ENCODE data around the gene COL8A1.

Gene COL8A1

DNA sequence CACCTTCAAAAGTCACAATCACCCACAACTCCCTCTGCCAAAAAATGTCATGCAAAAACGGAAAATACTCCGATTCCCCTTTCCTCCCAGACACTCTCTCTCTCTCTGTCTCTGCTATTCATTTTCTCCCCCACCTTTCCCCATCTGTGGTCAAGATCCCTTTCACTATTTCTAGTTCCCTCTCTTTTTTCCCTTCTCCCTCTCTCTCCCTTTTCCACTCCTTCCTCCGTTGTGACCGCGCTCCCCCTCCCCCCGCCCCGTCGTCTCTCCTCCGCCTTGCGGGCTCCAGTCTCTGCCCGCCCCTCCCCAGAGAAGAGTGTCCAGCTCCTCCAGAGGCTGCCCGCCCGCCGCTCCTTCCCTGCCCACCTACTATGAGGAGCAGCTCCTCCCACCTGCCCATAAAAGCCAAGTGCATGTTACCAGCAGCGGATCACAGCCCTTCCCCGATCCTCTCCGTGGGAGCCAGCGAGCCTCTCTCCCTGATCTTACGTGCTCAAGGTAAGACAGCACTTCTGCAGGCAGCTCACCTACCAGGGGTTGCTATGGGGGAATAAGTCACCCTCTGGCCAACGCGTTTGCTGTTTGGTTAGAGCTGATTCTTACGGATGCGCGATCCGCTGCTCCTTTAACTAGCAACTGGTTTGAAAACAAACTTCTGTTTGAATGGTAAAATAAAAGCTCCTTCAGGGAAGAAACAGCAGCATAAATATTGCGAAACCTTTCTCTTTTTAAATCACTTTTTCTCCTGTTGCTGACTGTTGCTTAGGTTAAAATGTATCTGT is at the start of gene COL8A1:
TSS of gene COL8A1 (plus strand) at position 428 of the 782 bp plus-strand sequence. CDS start 152,089 bp downstream, outside the sequence.
- no peak for TF ChIP-seq TEAD4 (IDR thresholded peaks at IDR 0.05)
- TF ChIP-seq, protein P1, sequence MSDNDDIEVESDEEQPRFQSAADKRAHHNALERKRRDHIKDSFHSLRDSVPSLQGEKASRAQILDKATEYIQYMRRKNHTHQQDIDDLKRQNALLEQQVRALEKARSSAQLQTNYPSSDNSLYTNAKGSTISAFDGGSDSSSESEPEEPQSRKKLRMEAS (IDR thresholded peaks at IDR 0.05) = no peak
- TF ChIP-seq CEBPB (IDR thresholded peaks at IDR 0.05) = peak; percentile 70

DNA sequence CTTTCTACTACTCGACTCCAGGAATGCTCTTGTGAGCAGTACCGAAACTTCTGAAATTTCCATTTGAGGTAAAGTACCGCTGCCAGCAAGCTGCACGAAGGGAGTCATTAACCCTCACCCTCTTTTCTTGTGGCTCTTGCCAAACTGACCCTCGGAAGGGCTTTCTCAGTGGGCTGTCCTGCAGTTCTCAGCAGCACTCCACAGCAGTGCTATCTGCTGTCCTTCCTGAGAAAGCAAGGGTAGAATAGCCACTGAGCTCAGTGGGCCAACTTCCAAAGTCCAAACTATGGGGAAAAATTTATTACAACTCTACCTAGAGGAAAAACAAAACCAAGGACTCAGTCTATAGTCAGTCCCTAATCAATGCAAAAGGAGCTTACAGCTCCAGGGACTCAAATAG is 38.5 kb upstream of the COL8A1 start:
- TF ChIP-seq TEAD4 (IDR thresholded peaks at IDR 0.05) (no peak), TCF12 (IDR thresholded peaks at IDR 0.05; ENCODE audit: low read depth) (no peak), TAF1 (IDR thresholded peaks at IDR 0.05; ENCODE audit: low read depth) (no peak), EGR1 (IDR thresholded peaks at IDR 0.05) (no peak), ZBTB7A (IDR thresholded peaks at IDR 0.05; ENCODE audit: low read depth) (no peak), EP300 (IDR thresholded peaks at IDR 0.05; ENCODE audit: borderline replicate concordance) (no peak), RAD21 (IDR thresholded peaks at IDR 0.05; ENCODE audit: low read depth) (no peak), NFIC (IDR thresholded peaks at IDR 0.05) (no peak), FOXM1 (IDR thresholded peaks at IDR 0.05; ENCODE audit: borderline replicate concordance, low read depth) (no peak), CREB1 (IDR thresholded peaks at IDR 0.05; ENCODE audit: low read depth) (no peak), CEBPB (IDR thresholded peaks at IDR 0.05) (no peak), YY1 (IDR thresholded peaks at IDR 0.05; ENCODE audit: low read depth) (no peak)
- TF ChIP-seq, protein P1 (IDR thresholded peaks at IDR 0.05) = no peak
- TF ChIP-seq, protein P2, sequence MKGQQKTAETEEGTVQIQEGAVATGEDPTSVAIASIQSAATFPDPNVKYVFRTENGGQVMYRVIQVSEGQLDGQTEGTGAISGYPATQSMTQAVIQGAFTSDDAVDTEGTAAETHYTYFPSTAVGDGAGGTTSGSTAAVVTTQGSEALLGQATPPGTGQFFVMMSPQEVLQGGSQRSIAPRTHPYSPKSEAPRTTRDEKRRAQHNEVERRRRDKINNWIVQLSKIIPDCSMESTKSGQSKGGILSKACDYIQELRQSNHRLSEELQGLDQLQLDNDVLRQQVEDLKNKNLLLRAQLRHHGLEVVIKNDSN (IDR thresholded peaks at IDR 0.05) = no peak
- TF ChIP-seq, protein P3, sequence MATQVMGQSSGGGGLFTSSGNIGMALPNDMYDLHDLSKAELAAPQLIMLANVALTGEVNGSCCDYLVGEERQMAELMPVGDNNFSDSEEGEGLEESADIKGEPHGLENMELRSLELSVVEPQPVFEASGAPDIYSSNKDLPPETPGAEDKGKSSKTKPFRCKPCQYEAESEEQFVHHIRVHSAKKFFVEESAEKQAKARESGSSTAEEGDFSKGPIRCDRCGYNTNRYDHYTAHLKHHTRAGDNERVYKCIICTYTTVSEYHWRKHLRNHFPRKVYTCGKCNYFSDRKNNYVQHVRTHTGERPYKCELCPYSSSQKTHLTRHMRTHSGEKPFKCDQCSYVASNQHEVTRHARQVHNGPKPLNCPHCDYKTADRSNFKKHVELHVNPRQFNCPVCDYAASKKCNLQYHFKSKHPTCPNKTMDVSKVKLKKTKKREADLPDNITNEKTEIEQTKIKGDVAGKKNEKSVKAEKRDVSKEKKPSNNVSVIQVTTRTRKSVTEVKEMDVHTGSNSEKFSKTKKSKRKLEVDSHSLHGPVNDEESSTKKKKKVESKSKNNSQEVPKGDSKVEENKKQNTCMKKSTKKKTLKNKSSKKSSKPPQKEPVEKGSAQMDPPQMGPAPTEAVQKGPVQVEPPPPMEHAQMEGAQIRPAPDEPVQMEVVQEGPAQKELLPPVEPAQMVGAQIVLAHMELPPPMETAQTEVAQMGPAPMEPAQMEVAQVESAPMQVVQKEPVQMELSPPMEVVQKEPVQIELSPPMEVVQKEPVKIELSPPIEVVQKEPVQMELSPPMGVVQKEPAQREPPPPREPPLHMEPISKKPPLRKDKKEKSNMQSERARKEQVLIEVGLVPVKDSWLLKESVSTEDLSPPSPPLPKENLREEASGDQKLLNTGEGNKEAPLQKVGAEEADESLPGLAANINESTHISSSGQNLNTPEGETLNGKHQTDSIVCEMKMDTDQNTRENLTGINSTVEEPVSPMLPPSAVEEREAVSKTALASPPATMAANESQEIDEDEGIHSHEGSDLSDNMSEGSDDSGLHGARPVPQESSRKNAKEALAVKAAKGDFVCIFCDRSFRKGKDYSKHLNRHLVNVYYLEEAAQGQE (IDR thresholded peaks at IDR 0.05; ENCODE audit: low read depth) = no peak

DNA sequence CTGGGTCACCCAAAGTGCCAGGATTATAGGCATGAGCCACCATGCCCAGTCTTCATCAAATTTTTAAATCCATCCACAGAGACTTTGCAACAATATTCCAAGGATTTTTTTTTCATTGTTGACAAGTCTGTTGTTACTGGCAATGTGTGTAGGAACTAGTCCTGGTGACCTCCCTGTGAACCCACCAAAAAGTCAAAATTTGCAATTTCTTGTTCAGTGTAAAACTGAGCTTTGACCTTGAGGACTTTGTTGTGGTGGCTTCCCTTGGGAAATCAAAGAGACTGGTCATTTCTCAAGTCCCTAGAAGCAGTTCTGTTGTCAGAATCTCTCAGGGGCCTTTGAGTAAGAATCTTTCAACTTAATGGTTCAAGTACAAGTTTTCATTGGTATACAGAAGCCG is 36.9 kb upstream of the COL8A1 start:
- TF ChIP-seq, protein P1 (IDR thresholded peaks at IDR 0.05) = no peak
- TF ChIP-seq TEAD4 (IDR thresholded peaks at IDR 0.05) (no peak), EGR1 (IDR thresholded peaks at IDR 0.05) (no peak), RAD21 (IDR thresholded peaks at IDR 0.05; ENCODE audit: low read depth) (no peak), EP300 (IDR thresholded peaks at IDR 0.05; ENCODE audit: borderline replicate concordance) (no peak), YY1 (IDR thresholded peaks at IDR 0.05; ENCODE audit: low read depth) (no peak), NFIC (IDR thresholded peaks at IDR 0.05) (no peak), ZBTB7A (IDR thresholded peaks at IDR 0.05; ENCODE audit: low read depth) (no peak), FOXM1 (IDR thresholded peaks at IDR 0.05; ENCODE audit: borderline replicate concordance, low read depth) (no peak), TAF1 (IDR thresholded peaks at IDR 0.05; ENCODE audit: low read depth) (no peak), CREB1 (IDR thresholded peaks at IDR 0.05; ENCODE audit: low read depth) (no peak), TCF12 (IDR thresholded peaks at IDR 0.05; ENCODE audit: low read depth) (no peak), CEBPB (IDR thresholded peaks at IDR 0.05) (no peak)
- TF ChIP-seq, protein P2 (IDR thresholded peaks at IDR 0.05) = no peak
- TF ChIP-seq, protein P3 (IDR thresholded peaks at IDR 0.05; ENCODE audit: low read depth) = no peak

DNA sequence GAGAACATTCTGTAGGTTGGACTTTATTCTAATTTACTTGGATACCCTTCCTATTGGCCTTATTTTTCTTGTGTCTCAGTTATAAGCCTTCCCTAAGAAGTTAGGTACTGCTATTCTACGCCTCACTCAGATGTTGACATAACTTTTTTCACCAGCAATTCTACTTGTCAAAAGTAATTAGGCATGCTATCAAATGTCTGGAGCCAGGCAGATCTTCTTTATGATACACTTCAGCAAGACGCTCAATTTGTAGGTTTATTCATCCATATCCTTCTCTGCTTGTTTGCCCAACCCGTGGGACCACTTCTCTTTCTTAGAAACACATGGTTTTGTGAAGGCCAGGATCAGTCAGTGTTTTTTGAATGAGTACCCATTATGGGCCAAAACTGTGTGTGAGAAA is 36.2 kb upstream of the COL8A1 start:
- TF ChIP-seq, protein P3 (IDR thresholded peaks at IDR 0.05; ENCODE audit: low read depth) = no peak
- TF ChIP-seq FOXM1 (IDR thresholded peaks at IDR 0.05; ENCODE audit: borderline replicate concordance, low read depth) = no peak
- no peak for TF ChIP-seq CREB1 (IDR thresholded peaks at IDR 0.05; ENCODE audit: low read depth)
- no peak for TF ChIP-seq RAD21 (IDR thresholded peaks at IDR 0.05; ENCODE audit: low read depth)
- no peak for TF ChIP-seq EP300 (IDR thresholded peaks at IDR 0.05; ENCODE audit: borderline replicate concordance)
- TF ChIP-seq, protein P1 (IDR thresholded peaks at IDR 0.05) = no peak
- TF ChIP-seq TAF1 (IDR thresholded peaks at IDR 0.05; ENCODE audit: low read depth) = no peak
- no peak for TF ChIP-seq NFIC (IDR thresholded peaks at IDR 0.05)
- TF ChIP-seq TEAD4 (IDR thresholded peaks at IDR 0.05) = no peak
- no peak for TF ChIP-seq CEBPB (IDR thresholded peaks at IDR 0.05)
- no peak for TF ChIP-seq EGR1 (IDR thresholded peaks at IDR 0.05)
- TF ChIP-seq TCF12 (IDR thresholded peaks at IDR 0.05; ENCODE audit: low read depth) = no peak
- TF ChIP-seq YY1 (IDR thresholded peaks at IDR 0.05; ENCODE audit: low read depth) = no peak
